ENCODE data around the gene THAP2. TPM values are rescaled to one million over a fixed set of nuclear protein-coding genes. Genes with fewer than 3 reads are reported as not detected.

The THAP2 gene
- total RNA-seq, 4 donors from 2014 or later = 2.6 to 3.2 (median 3.0) TPM

DNA sequence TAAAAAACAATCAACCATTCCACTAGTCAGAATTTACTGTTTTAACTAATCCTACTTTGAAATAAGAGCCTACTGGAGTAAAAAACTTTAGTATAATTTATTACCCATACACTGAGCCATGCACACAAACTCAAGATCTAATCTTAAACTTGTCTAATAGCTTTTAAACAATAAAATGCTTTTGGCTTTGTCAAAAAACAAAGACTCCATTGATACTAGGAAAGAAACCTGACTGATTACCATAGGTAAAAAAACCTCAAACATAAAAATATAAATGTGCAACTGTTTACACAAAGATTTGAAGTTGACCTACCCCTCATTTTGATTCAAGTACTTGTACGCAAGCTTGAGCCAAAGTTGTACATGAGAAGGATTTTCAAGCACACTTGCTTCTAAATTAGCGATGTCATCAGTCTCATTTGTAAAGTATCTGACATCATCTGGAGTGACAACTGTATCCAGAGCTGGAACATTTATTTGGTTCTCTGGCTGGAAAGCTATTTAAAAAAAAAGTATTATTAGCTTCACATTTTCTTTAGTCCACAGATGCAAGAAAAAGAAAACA is 36.6 kb upstream of the THAP2 start:
- H3K4me3 ChIP-seq (ENCODE audit: low read depth, poor library complexity, severe bottlenecking) = no peak overlapping the region
- no peak for DNase-seq (ENCODE audit: low spot score in 2 of 2)
- TF ChIP-seq POLR2A (IDR thresholded peaks at IDR 0.05) = no peak
- TF ChIP-seq, protein P1, sequence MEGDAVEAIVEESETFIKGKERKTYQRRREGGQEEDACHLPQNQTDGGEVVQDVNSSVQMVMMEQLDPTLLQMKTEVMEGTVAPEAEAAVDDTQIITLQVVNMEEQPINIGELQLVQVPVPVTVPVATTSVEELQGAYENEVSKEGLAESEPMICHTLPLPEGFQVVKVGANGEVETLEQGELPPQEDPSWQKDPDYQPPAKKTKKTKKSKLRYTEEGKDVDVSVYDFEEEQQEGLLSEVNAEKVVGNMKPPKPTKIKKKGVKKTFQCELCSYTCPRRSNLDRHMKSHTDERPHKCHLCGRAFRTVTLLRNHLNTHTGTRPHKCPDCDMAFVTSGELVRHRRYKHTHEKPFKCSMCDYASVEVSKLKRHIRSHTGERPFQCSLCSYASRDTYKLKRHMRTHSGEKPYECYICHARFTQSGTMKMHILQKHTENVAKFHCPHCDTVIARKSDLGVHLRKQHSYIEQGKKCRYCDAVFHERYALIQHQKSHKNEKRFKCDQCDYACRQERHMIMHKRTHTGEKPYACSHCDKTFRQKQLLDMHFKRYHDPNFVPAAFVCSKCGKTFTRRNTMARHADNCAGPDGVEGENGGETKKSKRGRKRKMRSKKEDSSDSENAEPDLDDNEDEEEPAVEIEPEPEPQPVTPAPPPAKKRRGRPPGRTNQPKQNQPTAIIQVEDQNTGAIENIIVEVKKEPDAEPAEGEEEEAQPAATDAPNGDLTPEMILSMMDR (IDR thresholded peaks at IDR 0.05) = no peak
- intact Hi-C loops (cut with DNase I; ENCODE audit: low total_unique reads) = no loop called here
- WGBS, 2 donors = 71 to 90% methylated on average over 2 of the region's 2 CpGs

DNA sequence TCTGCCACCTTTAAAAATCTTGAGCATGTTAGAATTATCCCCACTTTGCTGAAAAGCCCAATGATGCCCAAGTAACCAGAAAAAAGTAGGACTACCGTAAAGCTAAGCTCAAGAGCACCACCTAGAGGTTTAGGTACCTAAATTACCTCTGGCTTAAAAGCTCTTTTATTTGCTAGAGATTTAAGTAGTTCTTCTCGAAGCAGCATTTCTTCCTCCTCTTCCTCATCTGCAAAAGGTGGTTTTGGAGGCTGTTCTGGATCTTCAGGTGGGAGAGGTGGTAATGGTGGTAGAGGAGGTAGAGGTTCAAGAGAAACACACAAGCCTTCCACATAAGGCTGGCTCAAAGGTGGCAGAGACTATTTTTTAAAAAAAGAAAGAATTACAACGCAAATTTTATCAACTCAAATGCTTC is 27.4 kb upstream of the THAP2 start:
- no peak for DNase-seq (ENCODE audit: low spot score in 2 of 2)
- TF ChIP-seq POLR2A (IDR thresholded peaks at IDR 0.05) = no peak
- TF ChIP-seq, protein P1 (IDR thresholded peaks at IDR 0.05) = no peak
- H3K4me3 ChIP-seq (ENCODE audit: low read depth, poor library complexity, severe bottlenecking) = no peak overlapping the region
- intact Hi-C loops (cut with DNase I; ENCODE audit: low total_unique reads) = loop anchor here (10.0 kb wide), 1 partner anchor 212 kb away; no protein-coding TSS in a partner anchor
- 25 to 35% methylated on average over 3 of the region's 3 CpGs for WGBS, 2 donors

DNA sequence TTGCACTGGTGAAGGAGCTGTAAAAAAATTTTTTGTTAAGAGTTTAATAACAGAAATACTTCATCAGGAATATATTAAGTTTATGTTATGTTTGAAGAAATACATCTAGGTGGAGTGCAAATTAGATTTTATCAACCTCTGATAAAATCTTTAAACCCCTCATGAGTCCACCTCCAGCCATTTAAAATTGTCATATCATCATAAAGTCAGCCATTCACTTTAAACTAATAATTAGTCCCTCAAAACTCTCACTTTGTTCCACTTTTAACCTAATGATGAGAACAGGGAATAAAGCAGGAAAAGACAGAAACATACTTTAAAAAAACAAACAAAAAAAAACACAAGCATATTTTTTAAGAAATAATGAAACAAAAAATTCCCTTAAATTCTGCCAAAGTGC is 25.6 kb upstream of the THAP2 start:
- TF ChIP-seq, protein P1 (IDR thresholded peaks at IDR 0.05) = no peak
- TF ChIP-seq POLR2A (IDR thresholded peaks at IDR 0.05) = no peak
- intact Hi-C loops (cut with DNase I; ENCODE audit: low total_unique reads) = loop anchor here (10.0 kb wide), 1 partner anchor 214 kb away; no protein-coding TSS in a partner anchor
- no peak overlapping the region for H3K4me3 ChIP-seq (ENCODE audit: low read depth, poor library complexity, severe bottlenecking)
- no peak for DNase-seq (ENCODE audit: low spot score in 2 of 2)

DNA sequence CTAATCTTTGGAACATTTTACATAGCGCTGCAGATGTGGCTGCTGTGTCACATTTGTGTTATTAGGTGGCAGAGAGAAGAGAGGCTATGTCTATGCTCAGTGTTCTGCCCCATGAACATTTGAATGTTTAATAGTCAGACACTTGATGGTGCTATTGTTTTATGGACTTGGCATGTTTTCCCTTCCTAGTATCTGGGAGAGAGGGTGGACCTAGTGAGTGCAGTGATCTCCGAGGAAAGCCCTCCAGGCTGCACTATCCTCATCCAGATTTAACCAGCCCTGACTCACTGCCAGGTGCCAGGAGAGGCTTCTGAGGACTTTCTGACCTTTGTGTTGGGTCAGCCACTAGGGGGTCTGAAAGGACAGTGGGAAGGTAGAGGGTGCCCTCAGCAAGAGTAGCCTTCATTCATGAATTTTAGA is 24.8 kb upstream of the THAP2 start:
- intact Hi-C loops (cut with DNase I; ENCODE audit: low total_unique reads) = loop anchor here (10.0 kb wide), 1 partner anchor 215 kb away; no protein-coding TSS in a partner anchor
- H3K4me3 ChIP-seq (ENCODE audit: low read depth, poor library complexity, severe bottlenecking) = no peak overlapping the region
- TF ChIP-seq, protein P1 (IDR thresholded peaks at IDR 0.05) = no peak
- TF ChIP-seq POLR2A (IDR thresholded peaks at IDR 0.05) = no peak
- WGBS, 2 donors = 68 to 87% methylated on average over 2 of the region's 2 CpGs
- DNase-seq (ENCODE audit: low spot score in 2 of 2) = no peak

DNA sequence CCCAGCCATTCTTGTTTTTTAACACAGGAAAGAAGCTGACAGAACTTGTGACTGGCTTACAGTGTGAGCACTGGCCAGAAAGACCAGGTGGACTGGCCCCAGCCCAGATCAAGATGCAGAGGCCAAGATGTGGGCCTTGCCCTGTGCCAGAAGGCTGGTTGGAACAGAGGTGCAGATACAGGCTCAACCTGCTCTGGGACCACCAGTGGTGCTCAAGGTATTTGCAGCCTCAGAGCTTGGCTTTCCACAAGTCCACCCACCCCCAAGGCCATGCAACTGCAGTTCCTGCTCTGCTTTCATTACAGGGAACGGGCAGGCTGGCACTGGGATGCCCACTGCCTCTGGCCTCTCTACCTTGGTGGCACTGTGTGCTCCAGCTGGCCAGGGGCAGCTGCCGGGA is 23.8 kb upstream of the THAP2 start:
- intact Hi-C loops (cut with DNase I; ENCODE audit: low total_unique reads) = no loop called here
- WGBS, 2 donors = 79 to 90% methylated on average over 2 of the region's 2 CpGs

More for the DNA sequence above, 23.8 kb upstream of the THAP2 start:
- no peak for DNase-seq (ENCODE audit: low spot score in 2 of 2)
- no peak overlapping the region for H3K4me3 ChIP-seq (ENCODE audit: low read depth, poor library complexity, severe bottlenecking)
- TF ChIP-seq POLR2A (IDR thresholded peaks at IDR 0.05) = no peak
- TF ChIP-seq, protein P1 (IDR thresholded peaks at IDR 0.05) = no peak

Measured in lower leg skin (tissue), 4 donors.